Hematopoietic multipotent progenitor cell (in vitro differentiated cells): ENCODE data around the gene PELI2. TPM values are rescaled to one million over a fixed set of nuclear protein-coding genes. Genes with fewer than 3 reads are reported as not detected.

ENCODE experiments used
- DNase-seq, 3 donors: peaks; one replicate each; pipeline ENCODE4 v3.0.0-alpha.2; 2011 to 2015; ENCODE audit warnings: low read depth in 2 of 3, low spot score in 2 of 3
- total RNA-seq: library from RNA; depleted of rRNA; stranded (reverse); fragments of >200 nt; gene quantifications from one replicate; pipeline ENCODE4 v1.2.3, GENCODE V29; 2012

The PELI2 gene
- total RNA-seq, 1 donor, result 46.3 TPM

DNA sequence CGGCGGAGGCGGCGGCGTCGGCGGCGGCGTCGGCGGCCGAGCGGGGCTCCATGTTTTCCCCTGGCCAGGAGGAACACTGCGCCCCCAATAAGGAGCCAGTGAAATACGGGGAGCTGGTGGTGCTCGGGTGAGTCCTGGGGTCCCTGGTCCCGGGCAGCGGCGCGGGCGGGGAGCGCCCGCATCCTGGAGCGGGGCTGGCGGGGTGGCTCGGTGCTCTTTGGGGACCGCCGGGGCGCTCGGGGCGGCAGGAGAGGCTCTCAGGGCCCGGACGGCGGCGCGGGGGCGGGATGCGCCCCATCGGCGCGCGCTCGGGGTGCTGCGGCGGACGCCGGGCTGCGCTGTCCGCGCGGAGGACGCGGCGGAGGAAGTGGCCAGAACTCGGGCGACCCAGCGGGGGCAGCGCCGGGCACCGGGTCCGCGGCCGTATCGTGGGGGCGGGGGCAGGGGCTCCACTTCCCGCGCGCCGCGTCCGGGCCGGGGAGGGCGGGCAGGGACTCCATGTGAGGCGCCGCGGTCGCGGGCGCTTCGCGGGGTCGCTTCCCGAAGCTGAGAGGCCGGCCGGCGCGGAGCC is 485 bp downstream of the PELI2 start:
- DNase-seq, result no peak

- DNase-seq, result peak in 2 of 3 donors; percentile 15 to 20
These were observed 1.2 kb downstream of the PELI2 start for GRCh38 chr14:56119201-56119981.

GRCh38 chr14:56120091-56120691 is 2.0 kb downstream of the PELI2 start:
- DNase-seq, result peak in 2 of 3 donors; percentile 9 to 31

DNA sequence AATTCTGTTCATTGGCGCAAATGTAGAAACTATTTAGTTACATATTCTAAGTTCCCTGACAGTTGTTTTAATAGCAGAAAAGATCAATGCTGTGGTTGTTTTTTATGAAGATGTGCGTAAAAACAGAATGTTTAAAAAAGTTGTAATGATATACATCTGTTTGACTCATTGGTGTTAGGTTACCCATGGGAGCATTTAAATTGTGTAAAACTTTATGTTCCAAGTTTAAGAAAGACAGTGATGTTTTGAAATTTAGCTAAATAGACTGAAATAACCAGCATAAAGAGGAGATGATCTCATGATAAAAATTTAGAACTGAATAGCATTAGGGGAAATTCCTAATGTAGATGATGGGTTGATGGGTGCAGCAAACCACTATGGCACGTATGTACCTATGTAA is 3.6 kb downstream of the PELI2 start:
- no peak for DNase-seq

- DNase-seq, result no peak
These were observed 4.1 kb downstream of the PELI2 start for GRCh38 chr14:56122301-56122700.

DNA sequence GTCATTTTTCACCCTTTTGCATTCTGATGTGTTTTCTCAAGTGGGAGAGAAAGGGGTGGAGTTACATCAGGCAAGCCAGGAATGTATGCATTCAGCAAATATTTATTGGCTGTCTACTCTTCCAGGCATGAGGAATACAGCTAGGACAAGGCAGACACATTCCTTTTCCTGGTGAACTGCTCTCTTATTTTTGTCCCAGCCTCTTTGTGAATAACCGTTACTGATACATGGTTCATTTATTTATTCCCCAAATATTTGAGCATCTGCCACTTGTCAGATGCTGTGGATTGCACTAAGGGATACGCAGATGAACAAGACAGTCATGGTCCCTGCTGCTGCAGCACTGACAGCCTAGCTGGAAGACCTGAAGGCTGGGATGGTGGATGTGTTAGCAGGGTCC is 6.1 kb downstream of the PELI2 start:
- no peak for DNase-seq

- no peak for DNase-seq
These were observed 7.8 kb downstream of the PELI2 start for GRCh38 chr14:56125772-56126636.

DNA sequence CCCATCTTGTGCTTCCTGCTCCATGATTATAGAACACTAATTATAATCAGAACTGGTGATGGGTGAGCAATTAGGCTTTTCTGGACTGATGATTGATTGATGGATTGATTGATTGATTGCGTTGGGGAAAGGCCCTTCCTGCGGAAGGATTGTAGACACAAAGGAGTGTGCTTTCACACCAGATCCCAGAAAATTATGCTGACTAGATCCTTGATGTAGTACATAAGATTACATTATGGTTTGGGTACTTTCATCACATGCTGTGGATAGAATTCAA is 8.4 kb downstream of the PELI2 start:
- no peak for DNase-seq

GRCh38 chr14:56127156-56127555 is 8.9 kb downstream of the PELI2 start:
- no peak for DNase-seq

- DNase-seq, result no peak
These were observed 10.9 kb downstream of the PELI2 start for GRCh38 chr14:56129092-56129491.

GRCh38 chr14:56129933-56130332 is 11.7 kb downstream of the PELI2 start:
- no peak for DNase-seq

DNA sequence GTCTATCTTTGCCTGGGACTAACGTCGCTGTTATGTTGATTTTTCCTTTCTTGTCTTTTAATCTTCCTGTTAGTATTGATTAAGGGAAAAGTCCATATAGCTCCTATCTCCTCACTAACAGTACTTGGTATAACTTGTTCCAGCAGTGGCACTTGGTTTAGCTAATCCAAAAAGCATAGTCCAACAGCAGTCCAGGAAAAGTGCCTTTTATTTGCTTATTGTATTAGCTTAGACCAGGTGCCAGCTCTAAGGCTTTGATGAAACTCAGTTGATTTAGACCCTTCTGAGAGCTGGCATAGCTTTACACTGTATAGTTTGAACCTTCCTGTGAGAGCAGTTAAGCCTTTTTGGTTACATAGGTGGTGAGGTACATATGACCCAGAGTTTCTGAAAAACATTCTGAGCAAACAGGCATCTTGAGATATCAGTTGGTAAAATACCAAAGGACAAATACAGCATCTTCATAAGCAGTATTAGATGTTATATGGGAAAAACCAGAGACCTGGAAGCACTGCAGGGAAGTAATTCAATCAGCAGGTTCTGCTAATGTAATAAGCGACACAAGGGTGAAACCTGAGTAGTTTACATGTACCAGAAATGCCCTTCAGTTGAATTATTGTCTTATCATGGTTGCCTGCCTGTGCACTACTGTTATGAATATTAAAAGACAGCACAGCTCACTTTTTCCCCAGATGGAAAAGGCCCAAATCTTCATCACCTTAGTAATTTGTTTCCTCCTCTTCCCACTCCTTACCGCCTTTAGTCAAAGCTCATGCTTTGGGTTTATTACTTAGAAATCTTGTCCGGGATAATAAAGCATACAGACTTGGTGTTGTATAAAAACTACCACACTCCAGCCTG is 13.0 kb downstream of the PELI2 start:
- no peak for DNase-seq

GRCh38 chr14:56131865-56132833 is 13.9 kb downstream of the PELI2 start:
- no peak for DNase-seq

DNA sequence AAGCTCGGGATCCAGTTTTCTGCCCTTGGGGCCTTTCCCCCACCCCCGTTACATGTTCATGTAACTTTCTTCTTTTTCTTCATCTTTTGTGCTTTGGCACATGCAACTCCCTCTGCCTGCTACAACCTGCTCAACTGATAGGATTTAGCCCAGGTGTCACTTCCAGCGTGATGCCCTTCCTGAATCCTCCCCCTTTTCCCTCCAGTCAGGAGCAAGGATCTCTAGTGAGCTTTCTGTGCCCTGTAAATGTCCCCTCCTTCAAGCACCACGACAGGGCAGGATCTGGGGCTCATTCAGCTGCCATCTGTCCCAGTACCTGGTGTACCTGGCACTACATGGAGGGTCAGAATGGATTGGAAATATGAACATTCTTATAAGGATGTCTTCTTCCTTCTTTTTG is 15.3 kb downstream of the PELI2 start:
- DNase-seq, result no peak

GRCh38 chr14:56135001-56135400 is 16.8 kb downstream of the PELI2 start:
- no peak for DNase-seq

DNA sequence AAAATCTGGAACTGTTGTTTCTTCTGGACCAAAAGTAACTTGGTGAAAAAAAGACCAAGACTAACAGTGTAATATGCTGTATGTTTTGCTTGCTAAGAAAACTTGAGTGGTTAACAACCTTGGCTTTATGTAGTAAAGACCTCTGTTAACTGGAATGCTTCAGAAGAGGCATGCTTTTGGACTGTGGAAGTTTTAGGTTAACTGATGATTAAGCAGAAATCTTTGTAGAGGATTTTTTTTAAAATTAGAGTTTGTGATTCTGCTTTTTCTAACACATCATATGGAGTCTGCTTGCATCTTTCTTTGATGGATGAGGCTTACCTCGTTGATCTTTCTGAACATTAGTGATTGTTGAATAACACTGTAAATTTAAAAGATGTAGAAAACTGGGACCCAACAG is 17.5 kb downstream of the PELI2 start:
- no peak for DNase-seq

DNA sequence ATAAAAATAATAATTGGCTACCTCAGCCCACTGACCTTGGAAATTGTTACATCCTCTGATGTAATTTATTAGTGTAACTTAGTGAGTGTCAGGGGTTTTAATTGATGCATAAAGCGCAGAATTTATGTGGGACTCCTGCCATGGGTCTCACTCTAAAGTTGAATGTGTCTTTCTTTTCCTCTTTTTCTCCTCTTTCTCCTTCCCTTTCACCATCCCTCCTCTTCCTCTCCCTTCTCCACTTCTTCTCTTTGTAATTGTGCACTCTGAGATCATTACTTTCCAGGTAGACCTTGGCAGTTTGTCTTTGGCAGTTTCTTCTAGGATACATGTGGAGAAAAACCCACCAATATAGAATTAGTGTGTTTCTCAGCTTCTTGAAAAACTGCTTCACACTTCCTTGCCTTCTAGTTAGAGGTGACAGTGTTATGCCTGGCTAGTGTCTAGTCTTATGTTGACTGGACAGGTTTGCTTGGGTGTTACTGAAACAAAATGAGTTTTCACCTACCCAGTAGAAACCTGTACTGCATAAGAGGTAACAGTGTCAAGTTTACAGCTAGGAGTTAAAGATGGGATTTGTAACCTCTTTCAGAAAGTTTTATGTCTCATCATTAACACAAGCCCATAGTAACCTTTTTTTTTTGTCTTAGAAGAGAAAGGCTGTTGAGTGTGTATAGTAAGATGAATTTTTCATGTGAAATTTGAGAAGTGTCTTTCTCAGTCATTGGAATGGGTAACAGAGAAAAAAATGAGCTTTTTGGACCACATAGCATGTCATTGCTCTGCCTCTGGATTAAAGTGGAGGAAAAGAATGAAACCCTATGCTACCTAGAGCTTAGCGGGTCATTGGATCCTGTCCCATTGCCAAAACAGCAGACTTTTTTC is 18.6 kb downstream of the PELI2 start:
- DNase-seq, result no peak

DNA sequence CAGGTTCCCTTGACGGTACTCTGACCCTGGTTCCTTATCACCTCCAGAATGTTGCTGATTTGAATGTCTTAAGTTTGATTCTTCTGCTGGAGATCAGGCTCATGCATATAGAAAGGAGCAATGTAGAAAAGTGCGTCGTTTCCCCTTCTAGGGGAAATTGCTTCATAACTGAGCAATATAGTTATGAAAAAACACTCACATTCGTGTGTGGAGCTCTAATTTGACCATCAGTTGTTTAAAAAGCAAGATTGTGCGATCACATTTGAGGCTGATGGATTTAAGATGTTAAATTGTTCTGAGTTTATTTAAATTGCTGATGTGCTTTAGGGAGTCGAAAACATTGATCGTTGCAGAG is 19.2 kb downstream of the PELI2 start:
- DNase-seq, result no peak
